WTC11 (cell line): Measurements from ENCODE around the gene EFCAB12. TPM values are rescaled to one million over a fixed set of nuclear protein-coding genes. Genes with fewer than 3 reads are reported as not detected.

ENCODE experiments used
- ATAC-seq: fragments of 200-7000 bp; cut with Tn5 transposase; 2 replicates; pipeline ENCODE4 v1.10.0; 2021; ENCODE audit warnings: mild to moderate bottlenecking, moderate library complexity
- CTCF ChIA-PET: fragments of 300-600 bp; sonication (Branson Sonifier 250); formaldehyde crosslinking; loops from one replicate; lab custom pipeline; 2021; ENCODE audit warnings: antibody characterized with exemption; lab: Charles Lee
- POLR2A ChIA-PET: fragments of 350-600 bp; sonication (Branson Sonifier 250); formaldehyde crosslinking; loops from one replicate; lab custom pipeline; 2021; ENCODE audit warnings: antibody characterized with exemption; lab: Charles Lee
- DNase-seq: peaks from one replicate; pipeline ENCODE4 v3.0.0; 2021; ENCODE audit warnings: low spot score
- H3K27ac Mint-ChIP-seq: 2 replicates; pipeline ENCODE4 v1.8.0; 2021; ENCODE audit warnings: mixed read lengths
- H3K27me3 Mint-ChIP-seq: 2 replicates; pipeline ENCODE4 v1.8.0; 2021; ENCODE audit warnings: low read depth, mild to moderate bottlenecking, moderate library complexity, mixed read lengths
- H3K36me3 Mint-ChIP-seq: 2 replicates; pipeline ENCODE4 v1.8.0; 2021; ENCODE audit warnings: mixed read lengths
- H3K4me1 Mint-ChIP-seq: 2 replicates; pipeline ENCODE4 v1.8.0; 2022; ENCODE audit warnings: mixed read lengths
- H3K4me3 Mint-ChIP-seq: 2 replicates; pipeline ENCODE4 v1.8.0; 2021; ENCODE audit warnings: mild to moderate bottlenecking, moderate library complexity, mixed read lengths
- H3K9me3 Mint-ChIP-seq: 2 replicates; pipeline ENCODE4 v1.8.0; 2021; ENCODE audit warnings: mixed read lengths
- AR ChIP-seq: fragments of 250-450 bp; sonication (Bioruptor Pico); IDR thresholded peaks from 2 replicates; pipeline ENCODE4 v1.9.0; 2021; ENCODE audit warnings: mild to moderate bottlenecking
- ATF6 ChIP-seq: sonication (generic); formaldehyde crosslinking; IDR thresholded peaks from 2 replicates; pipeline ENCODE4 v1.8.1; 2023; ENCODE audit warnings: mild to moderate bottlenecking, missing genetic modification reagents
- CBFB ChIP-seq: sonication (generic); formaldehyde crosslinking; IDR thresholded peaks from 2 replicates; pipeline ENCODE4 v1.8.1; 2022; ENCODE audit warnings: mild to moderate bottlenecking, low read depth, missing genetic modification reagents
- CTCF ChIP-seq: fragments of 200-600 bp; IDR thresholded peaks from 2 replicates; pipeline ENCODE4 v1.8.0; 2022; ENCODE audit warnings: antibody characterized with exemption
- E2F5 ChIP-seq: sonication (generic); formaldehyde crosslinking; IDR thresholded peaks from 2 replicates; pipeline ENCODE4 v1.8.1; 2022; ENCODE audit warnings: mild to moderate bottlenecking, moderate library complexity, missing genetic modification reagents
- ELF4 ChIP-seq: sonication (generic); formaldehyde crosslinking; IDR thresholded peaks from 2 replicates; pipeline ENCODE4 v1.8.1; 2022; ENCODE audit warnings: low read depth, mild to moderate bottlenecking, moderate library complexity, missing genetic modification reagents
- ERG ChIP-seq: fragments of 250-450 bp; sonication (Bioruptor Pico); IDR thresholded peaks from 2 replicates; pipeline ENCODE4 v1.8.0; 2021; ENCODE audit warnings: mild to moderate bottlenecking
- IRF1 ChIP-seq: sonication (generic); formaldehyde crosslinking; IDR thresholded peaks from 2 replicates; pipeline ENCODE4 v1.8.0; 2023; ENCODE audit warnings: missing genetic modification reagents
- NR1H2 ChIP-seq: sonication (generic); formaldehyde crosslinking; IDR thresholded peaks from 2 replicates; pipeline ENCODE4 v1.9.0; 2021; ENCODE audit warnings: mild to moderate bottlenecking, moderate library complexity, missing genetic modification reagents
- PREB ChIP-seq: sonication (generic); formaldehyde crosslinking; IDR thresholded peaks from 2 replicates; pipeline ENCODE4 v1.8.1; 2022; ENCODE audit warnings: mild to moderate bottlenecking, missing genetic modification reagents, moderate library complexity, borderline replicate concordance
- STAT6 ChIP-seq: sonication (generic); formaldehyde crosslinking; conservative IDR thresholded peaks from 2 replicates; pipeline ENCODE4 v1.8.1; 2023; ENCODE audit warnings: mild to moderate bottlenecking, low read depth, missing genetic modification reagents, moderate library complexity
- ZSCAN18 ChIP-seq: fragments of 250-450 bp; sonication (Bioruptor Pico); IDR thresholded peaks from 2 replicates; pipeline ENCODE4 v2.1.2; 2022; ENCODE audit warnings: mild to moderate bottlenecking, moderate library complexity
- total RNA-seq: library from RNA; stranded (reverse); gene quantifications from 3 replicates; pipeline ENCODE4 v1.2.3, GENCODE V29; 2021

The EFCAB12 gene
- total RNA-seq, 1 experiment from 2014 or later: 0.20 TPM

- no peaks in the 10 kb centered on the region for H3K27me3 Mint-ChIP-seq
- DNase-seq (no peak), ATAC-seq (no peak)
- no peak overlapping the region for H3K4me3 Mint-ChIP-seq
- H3K36me3 Mint-ChIP-seq: no peaks in the 10 kb centered on the region; the same call in 1 of the 2 replicates
- no peak overlapping the region for H3K27ac Mint-ChIP-seq
- H3K4me1 Mint-ChIP-seq: no peaks in the 10 kb centered on the region
- POLR2A ChIA-PET: no interaction called here
- H3K9me3 Mint-ChIP-seq: no peaks in the 10 kb centered on the region
- CTCF ChIA-PET: no interaction called here
- TF ChIP-seq ZSCAN18 (CRISPR knock-in tag) (no peak), ATF6 (no peak), NR1H2 (CRISPR knock-in tag) (no peak), IRF1 (CRISPR knock-in tag) (no peak), PREB (CRISPR knock-in tag) (no peak), CBFB (CRISPR knock-in tag) (no peak), ERG (CRISPR knock-in tag) (no peak), ELF4 (no peak), E2F5 (CRISPR knock-in tag) (no peak), STAT6 (CRISPR knock-in tag) (no peak), AR (CRISPR knock-in tag) (no peak), CTCF (no peak)
These were observed 33.2 kb upstream of the EFCAB12 start for GRCh38 chr3:129461461-129462146.
